ENCODE results near the gene TRDN. TPM values are rescaled to one million over a fixed set of nuclear protein-coding genes. Genes with fewer than 3 reads are reported as not detected.
"Not testable (repeated sequence)": the region's sequence is repeated elsewhere in the genome, so short reads cannot be mapped to it uniquely, and the experiment has no call there.

The TRDN gene
- total RNA-seq, 1 donor from 2014 or later: 0.06 TPM

DNA sequence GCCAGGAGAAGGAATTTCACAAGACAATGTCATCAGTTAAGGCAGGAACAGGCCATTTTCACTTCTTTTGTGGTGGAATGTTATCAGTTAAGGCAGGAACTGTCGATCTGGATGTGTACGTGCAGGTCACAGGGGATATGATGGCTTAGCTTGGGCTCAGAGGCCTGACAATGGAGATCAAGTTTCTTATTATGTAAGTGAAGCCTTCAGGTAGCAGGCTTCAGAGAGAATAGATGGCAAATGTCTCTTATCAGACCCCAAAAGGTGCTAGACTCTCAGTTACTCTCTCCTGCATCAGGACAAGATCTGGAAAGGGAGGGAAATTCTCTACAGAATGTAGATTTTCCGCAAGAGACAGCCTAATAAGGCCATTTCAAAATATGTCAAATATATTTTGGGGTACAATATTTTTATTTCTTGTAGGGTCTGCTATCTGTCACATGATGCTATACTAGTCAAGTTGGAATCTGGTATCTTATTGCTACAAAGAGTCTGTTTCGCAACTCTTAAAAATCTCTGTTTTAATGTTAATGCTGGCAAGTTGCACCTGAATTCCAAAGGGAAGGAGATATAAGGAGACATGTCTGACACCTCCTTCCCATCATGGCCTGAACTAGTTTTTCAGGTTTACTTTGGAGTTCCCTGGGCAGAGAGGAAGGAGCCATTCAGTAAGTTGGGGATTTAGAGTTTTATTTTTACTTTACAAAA is 48.8 kb downstream of the TRDN start:
- DNase-seq (ENCODE audit: low spot score): no peak

DNA sequence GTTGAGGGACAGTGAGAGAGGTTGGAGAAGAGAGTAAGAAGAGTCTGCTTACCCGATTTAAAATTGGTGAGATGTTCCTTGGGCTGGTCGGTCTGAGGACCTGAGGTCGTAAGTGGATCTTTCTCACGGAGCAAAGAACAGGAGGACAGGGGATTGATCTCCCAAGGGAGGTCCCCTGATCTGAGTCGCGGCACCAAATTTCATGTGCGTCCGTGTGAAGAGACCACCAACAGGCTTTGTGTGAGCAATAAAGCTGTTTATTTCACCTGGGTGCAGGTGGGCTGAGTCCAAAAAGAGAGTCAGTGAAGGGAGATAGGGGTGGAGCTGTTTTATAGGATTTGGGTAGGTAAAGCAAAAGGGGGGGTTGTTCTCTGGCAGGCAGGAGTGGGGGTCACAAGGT is 49.3 kb downstream of the TRDN start:
- H3K36me3 ChIP-seq; H3F3A ChIP-seq (ENCODE audit: low read depth); H3K36me3 Mint-ChIP-seq; H3K27ac Mint-ChIP-seq; H3K4me3 ChIP-seq; DNase-seq (ENCODE audit: low spot score); H3K4me1 Mint-ChIP-seq; H3K4me3 Mint-ChIP-seq; H3K79me2 ChIP-seq (ENCODE audit: low read depth); H3K27ac ChIP-seq; H3K9me3 Mint-ChIP-seq; H3K9ac ChIP-seq; H3K27me3 Mint-ChIP-seq (ENCODE audit: insufficient read depth, low read depth); H3K27me3 ChIP-seq; H3K9me3 ChIP-seq (ENCODE audit: low read depth); H3K4me2 ChIP-seq; H2AFZ ChIP-seq (replicated peaks); H4K20me1 ChIP-seq (ENCODE audit: low read depth): not testable (repeated sequence)
- H3K4me1 ChIP-seq: peaks cover 17% of the 10 kb centered on the region

More for the DNA sequence above, 48.8 kb downstream of the TRDN start:
- no peak overlapping the region for H3K4me3 Mint-ChIP-seq
- Histone ChIP-seq H3K27ac (no peak overlapping the region), H3K36me3 (no peaks in the 10 kb centered on the region), H3K9me3 (ENCODE audit: low read depth) (no peaks in the 10 kb centered on the region), H3K9ac (no peak overlapping the region), H3F3A (ENCODE audit: low read depth) (no peaks in the 10 kb centered on the region), H2AFZ (replicated peaks) (no peak overlapping the region), H3K4me3 (no peak overlapping the region), H3K27me3 (no peaks in the 10 kb centered on the region), H3K4me2 (no peak overlapping the region), H3K4me1 (peaks cover 17% of the 10 kb centered on the region), H4K20me1 (ENCODE audit: low read depth) (no peaks in the 10 kb centered on the region), H3K79me2 (ENCODE audit: low read depth) (no peaks in the 10 kb centered on the region)
- H3K27me3 Mint-ChIP-seq (ENCODE audit: insufficient read depth, low read depth): no peaks in the 10 kb centered on the region
- H3K9me3 Mint-ChIP-seq: peaks cover 3% of the 10 kb centered on the region
- no peak overlapping the region for H3K27ac Mint-ChIP-seq
- H3K36me3 Mint-ChIP-seq: no peaks in the 10 kb centered on the region
- H3K4me1 Mint-ChIP-seq: peaks cover 6% of the 10 kb centered on the region
- TF ChIP-seq CTCF (IDR thresholded peaks at IDR 0.05): no peak
- TF ChIP-seq EZH2 (IDR thresholded peaks at IDR 0.05): no peak
- no peak for TF ChIP-seq EZH2phosphoT487 (IDR thresholded peaks at IDR 0.05)

DNA sequence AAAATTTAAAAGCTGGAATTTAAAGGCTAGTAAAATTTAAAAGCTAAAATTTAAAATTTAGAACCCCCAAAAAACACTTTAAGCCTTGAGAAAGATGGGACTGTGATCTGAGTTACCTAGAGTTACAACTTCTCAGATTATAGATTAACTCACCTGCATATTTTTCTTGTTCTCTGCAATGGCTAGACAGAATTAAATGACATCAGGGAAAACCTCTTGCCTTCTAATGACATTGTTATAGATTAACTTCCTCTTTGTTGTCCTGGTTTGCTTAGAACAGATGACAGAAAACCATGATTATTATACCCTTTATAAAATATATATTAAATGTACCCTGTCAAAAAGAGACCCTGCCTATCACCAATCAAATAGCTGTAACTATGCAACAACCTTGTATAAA is 56.4 kb downstream of the TRDN start:
- H3K9me3 ChIP-seq (ENCODE audit: low read depth): no peaks in the 10 kb centered on the region
- no peaks in the 10 kb centered on the region for H4K20me1 ChIP-seq (ENCODE audit: low read depth)
- no peak for TF ChIP-seq EZH2 (IDR thresholded peaks at IDR 0.05)
- no peak for TF ChIP-seq EZH2phosphoT487 (IDR thresholded peaks at IDR 0.05)
- TF ChIP-seq CTCF (IDR thresholded peaks at IDR 0.05): no peak
- H3K27ac ChIP-seq: no peak overlapping the region
- Mint-ChIP-seq H3K36me3 (no peaks in the 10 kb centered on the region), H3K4me3 (no peak overlapping the region), H3K4me1 (no peaks in the 10 kb centered on the region), H3K9me3 (no peaks in the 10 kb centered on the region), H3K27me3 (ENCODE audit: insufficient read depth, low read depth) (peaks cover 7% of the 10 kb centered on the region), H3K27ac (no peak overlapping the region)
- no peak overlapping the region for H3K4me3 ChIP-seq
- H3K27me3 ChIP-seq: no peaks in the 10 kb centered on the region
- H3K4me2 ChIP-seq: no peak overlapping the region
- no peaks in the 10 kb centered on the region for H3F3A ChIP-seq (ENCODE audit: low read depth)
- no peak for DNase-seq (ENCODE audit: low spot score)
- H3K36me3 ChIP-seq: no peaks in the 10 kb centered on the region
- H3K4me1 ChIP-seq: no peaks in the 10 kb centered on the region
- H3K9ac ChIP-seq: no peak overlapping the region
- no peak overlapping the region for H2AFZ ChIP-seq (replicated peaks)
- H3K79me2 ChIP-seq (ENCODE audit: low read depth): no peaks in the 10 kb centered on the region

DNA sequence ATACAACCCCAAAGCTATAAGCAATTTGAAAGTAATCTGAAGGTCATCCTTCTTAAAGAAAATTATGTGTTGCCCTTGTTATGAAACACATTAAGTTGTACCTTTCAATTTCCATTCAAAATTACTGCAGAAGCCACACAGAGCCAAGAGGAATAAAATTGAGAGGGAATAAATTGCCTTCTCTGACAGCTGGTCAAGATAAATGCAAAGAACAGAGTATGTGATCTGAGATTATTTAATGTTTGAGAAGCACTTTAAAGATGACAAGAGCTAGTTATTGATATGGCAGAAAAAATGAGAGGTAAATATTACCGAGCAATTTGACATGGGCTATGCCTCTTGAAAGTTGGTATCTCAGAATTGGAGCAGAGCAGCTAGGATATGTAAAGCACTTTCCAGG is 61.6 kb downstream of the TRDN start:
- no peaks in the 10 kb centered on the region for H4K20me1 ChIP-seq (ENCODE audit: low read depth)
- no peaks in the 10 kb centered on the region for H3K4me1 ChIP-seq
- Mint-ChIP-seq H3K27me3 (ENCODE audit: insufficient read depth, low read depth) (peaks cover 2% of the 10 kb centered on the region), H3K4me3 (no peak overlapping the region), H3K27ac (no peak overlapping the region), H3K4me1 (no peaks in the 10 kb centered on the region), H3K36me3 (no peaks in the 10 kb centered on the region), H3K9me3 (no peaks in the 10 kb centered on the region)
- no peak overlapping the region for H2AFZ ChIP-seq (replicated peaks)
- H3F3A ChIP-seq (ENCODE audit: low read depth): no peaks in the 10 kb centered on the region
- no peak overlapping the region for H3K27ac ChIP-seq
- TF ChIP-seq EZH2 (IDR thresholded peaks at IDR 0.05): no peak
- TF ChIP-seq CTCF (IDR thresholded peaks at IDR 0.05): no peak
- TF ChIP-seq EZH2phosphoT487 (IDR thresholded peaks at IDR 0.05): no peak
- no peak overlapping the region for H3K4me2 ChIP-seq
- H3K36me3 ChIP-seq: no peaks in the 10 kb centered on the region
- no peaks in the 10 kb centered on the region for H3K79me2 ChIP-seq (ENCODE audit: low read depth)
- no peak for DNase-seq (ENCODE audit: low spot score)
- no peaks in the 10 kb centered on the region for H3K9me3 ChIP-seq (ENCODE audit: low read depth)
- no peak overlapping the region for H3K9ac ChIP-seq
- H3K4me3 ChIP-seq: no peak overlapping the region
- H3K27me3 ChIP-seq: no peaks in the 10 kb centered on the region
